Measurements from ENCODE around the gene ZBTB12.
"Not testable (repeated sequence)": the region's sequence is repeated elsewhere in the genome, so short reads cannot be mapped to it uniquely, and the experiment has no call there.

The ZBTB12 gene, protein sequence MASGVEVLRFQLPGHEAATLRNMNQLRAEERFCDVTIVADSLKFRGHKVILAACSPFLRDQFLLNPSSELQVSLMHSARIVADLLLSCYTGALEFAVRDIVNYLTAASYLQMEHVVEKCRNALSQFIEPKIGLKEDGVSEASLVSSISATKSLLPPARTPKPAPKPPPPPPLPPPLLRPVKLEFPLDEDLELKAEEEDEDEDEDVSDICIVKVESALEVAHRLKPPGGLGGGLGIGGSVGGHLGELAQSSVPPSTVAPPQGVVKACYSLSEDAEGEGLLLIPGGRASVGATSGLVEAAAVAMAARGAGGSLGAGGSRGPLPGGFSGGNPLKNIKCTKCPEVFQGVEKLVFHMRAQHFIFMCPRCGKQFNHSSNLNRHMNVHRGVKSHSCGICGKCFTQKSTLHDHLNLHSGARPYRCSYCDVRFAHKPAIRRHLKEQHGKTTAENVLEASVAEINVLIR

DNA sequence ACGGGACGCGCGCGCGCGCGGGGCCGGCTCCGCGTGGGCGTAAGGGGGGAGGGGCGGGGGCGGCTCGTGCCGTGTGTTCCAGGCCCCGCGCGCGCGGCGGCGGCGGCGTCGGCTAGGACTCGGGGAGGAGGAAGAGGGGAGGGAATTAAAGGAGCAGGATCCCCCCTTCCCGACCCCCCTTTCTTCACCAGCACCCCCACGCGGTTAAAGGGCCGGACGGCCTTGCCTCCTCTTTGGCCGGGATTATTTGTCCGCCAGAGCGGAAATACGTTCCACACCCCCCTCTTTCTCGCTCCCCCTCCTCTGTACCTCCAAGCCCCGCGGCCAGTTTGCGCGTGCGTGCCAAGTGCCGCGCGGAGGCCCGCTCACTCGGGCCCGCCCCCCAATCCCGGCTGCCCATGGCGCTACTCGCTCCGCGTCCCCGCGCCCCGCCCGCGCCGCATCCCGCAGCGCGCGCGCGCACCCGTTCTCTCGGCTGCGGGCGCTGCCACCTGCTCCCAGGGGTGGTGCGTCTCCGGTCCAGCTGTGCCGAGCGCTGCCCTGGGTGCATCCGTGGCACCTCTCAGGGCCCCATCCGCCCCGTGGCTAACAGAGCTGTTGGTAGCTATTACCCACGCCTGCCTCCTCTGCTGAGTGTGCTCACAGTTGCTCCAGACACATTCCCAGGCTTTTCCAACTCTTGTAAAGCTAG is at the start of gene ZBTB12:
TSS of gene ZBTB12 (minus strand) at position 134 of the 691 bp plus-strand sequence. CDS start 781 bp downstream, outside the sequence.
- peak; percentile 97 for DNase-seq

GRCh38 chr6:31949926-31950548 is 48.2 kb upstream of the ZBTB12 start:
- DNase-seq = no peak

GRCh38 chr6:31948753-31949413 is 47.0 kb upstream of the ZBTB12 start:
- DNase-seq = no peak

DNA sequence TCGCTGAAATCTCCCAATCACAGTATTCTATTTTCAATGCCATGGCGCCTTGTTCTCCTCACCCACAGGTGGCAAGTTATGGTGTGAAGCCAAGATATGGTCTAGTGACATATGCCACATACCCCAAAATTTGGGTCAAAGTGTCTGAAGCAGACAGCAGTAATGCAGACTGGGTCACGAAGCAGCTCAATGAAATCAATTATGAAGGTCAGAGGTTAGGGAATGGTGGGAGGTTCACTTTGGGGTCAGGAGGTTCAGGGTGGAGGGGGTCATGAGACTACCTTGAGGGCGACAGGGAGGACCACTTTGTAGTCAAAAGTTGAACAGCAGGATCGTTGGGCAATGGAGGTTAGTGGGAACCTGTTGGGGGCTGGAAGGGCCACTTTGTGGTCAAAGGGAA is 46.4 kb upstream of the ZBTB12 start:
- no peak for DNase-seq

DNA sequence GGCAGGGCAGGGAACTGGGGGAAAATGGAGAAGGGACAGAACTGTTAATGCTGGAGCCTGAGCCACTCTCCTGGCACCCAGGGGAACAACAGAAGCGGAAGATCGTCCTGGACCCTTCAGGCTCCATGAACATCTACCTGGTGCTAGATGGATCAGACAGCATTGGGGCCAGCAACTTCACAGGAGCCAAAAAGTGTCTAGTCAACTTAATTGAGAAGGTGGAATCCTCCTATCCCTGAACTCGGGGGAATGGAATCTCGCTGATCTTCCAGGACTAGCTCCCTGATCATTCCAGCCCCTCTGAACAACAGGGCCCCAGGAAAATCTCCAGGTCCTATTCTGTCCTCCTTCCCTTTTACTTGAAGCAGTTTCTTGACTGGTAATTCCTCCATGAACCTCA is 46.0 kb upstream of the ZBTB12 start:
- DNase-seq = no peak

- no peak for DNase-seq
Observed at GRCh38 chr6:31947070-31947675, 45.3 kb upstream of the ZBTB12 start.

GRCh38 chr6:31946370-31946885 is 44.5 kb upstream of the ZBTB12 start:
- no peak for DNase-seq

- no peak for DNase-seq
Observed at GRCh38 chr6:31945507-31946369, 43.9 kb upstream of the ZBTB12 start, which contains the start of gene CFB. TSS of gene CFB (plus strand) at chr6:31946095. CDS start at chr6:31946222, 127 bp downstream.

- DNase-seq = no peak
Observed at GRCh38 chr6:31945154-31945506, 43.2 kb upstream of the ZBTB12 start.

- DNase-seq = no peak
Observed at GRCh38 chr6:31943742-31944141, 41.9 kb upstream of the ZBTB12 start.

- no peak for DNase-seq
Observed at GRCh38 chr6:31940256-31940664, 38.4 kb upstream of the ZBTB12 start.

- no peak for DNase-seq
Observed at GRCh38 chr6:31935823-31936222, 33.9 kb upstream of the ZBTB12 start.

GRCh38 chr6:31935021-31935420 is 33.1 kb upstream of the ZBTB12 start:
- DNase-seq = no peak

DNA sequence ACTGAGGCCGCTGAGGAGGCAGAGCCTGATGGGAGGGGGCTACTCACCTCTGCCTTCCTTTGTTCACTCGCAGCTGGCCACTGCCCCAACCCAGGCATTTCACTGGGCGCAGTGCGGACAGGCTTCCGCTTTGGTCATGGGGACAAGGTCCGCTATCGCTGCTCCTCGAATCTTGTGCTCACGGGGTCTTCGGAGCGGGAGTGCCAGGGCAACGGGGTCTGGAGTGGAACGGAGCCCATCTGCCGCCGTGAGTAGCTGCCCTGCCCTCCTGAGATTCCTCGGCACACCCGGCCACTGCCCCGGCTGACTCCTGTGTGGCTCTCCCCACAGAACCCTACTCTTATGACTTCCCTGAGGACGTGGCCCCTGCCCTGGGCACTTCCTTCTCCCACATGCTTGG is 31.7 kb upstream of the ZBTB12 start:
- no peak for DNase-seq

DNA sequence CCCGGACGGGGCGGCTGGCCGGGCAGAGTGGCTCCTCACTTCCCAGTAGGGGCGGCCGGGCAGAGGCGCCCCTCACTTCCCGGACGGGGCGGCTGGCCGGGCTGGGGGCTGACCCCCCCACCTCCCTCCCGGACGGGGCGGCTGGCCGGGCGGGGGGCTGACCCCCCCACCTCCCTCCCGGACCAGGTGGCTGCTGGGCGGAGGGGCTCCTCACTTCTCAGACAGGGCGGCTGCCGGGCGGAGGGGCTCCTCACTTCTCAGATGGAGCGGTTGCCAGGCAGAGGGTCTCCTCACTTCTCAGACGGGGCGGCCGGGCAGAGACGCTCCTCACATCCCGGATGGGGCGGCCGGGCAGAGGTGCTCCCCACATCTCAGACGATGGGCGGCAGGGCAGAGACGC is 30.3 kb upstream of the ZBTB12 start:
- DNase-seq = not testable (repeated sequence)

- DNase-seq = no peak
Observed at GRCh38 chr6:31930962-31931361, 29.1 kb upstream of the ZBTB12 start.

- no peak for DNase-seq
Observed at GRCh38 chr6:31928672-31928939, 26.7 kb upstream of the ZBTB12 start.

GRCh38 chr6:31927863-31928671 is 26.2 kb upstream of the ZBTB12 start:
- no peak for DNase-seq

GRCh38 chr6:31927242-31927862 is 25.5 kb upstream of the ZBTB12 start, which contains the start of gene C2:
TSS of gene C2 (plus strand) at chr6:31927717. CDS start at chr6:31927753, 36 bp downstream.
- DNase-seq = no peak

GRCh38 chr6:31922942-31923341 is 21.1 kb upstream of the ZBTB12 start:
- no peak for DNase-seq
